Activated CD4-positive, alpha-beta T cell treated with anti-CD3 and anti-CD28 coated beads, Interleukin-2, amount 50 U/mL, for 16 hours (primary cell): ENCODE data around the gene FAM234B.
A peak's percentile ranks its signal among the peaks of the same experiment; 100 is the strongest.

ENCODE experiments used
- DNase-seq: peaks from one replicate; pipeline ENCODE4 v3.0.0-alpha.2; 2020

Gene FAM234B, protein sequence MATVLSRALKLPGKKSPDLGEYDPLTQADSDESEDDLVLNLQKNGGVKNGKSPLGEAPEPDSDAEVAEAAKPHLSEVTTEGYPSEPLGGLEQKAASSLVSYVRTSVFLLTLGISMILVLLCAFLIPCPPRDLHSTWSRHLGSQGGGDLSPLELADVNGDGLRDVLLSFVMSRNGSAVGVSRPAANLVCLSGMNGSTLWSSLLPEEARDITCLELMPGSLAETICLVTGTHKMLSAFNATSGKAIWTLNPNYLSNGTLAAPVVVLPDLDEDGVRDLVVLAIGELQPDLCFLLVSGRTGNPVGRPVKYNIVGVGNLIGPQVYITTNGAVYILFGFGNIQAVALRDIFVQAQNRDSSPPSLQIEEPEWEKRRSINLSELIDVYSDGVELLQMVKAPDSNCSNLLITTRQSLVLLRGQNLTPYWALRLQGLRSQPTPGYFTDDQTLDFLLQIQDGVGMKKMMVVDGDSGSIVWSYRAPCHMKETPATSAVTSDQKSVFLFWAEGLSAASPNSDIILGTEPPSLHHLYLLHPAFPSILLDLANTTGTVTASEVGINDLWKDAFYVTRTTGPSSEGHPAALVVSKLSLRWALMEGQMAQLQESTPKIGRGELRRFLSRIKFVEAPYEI

DNA sequence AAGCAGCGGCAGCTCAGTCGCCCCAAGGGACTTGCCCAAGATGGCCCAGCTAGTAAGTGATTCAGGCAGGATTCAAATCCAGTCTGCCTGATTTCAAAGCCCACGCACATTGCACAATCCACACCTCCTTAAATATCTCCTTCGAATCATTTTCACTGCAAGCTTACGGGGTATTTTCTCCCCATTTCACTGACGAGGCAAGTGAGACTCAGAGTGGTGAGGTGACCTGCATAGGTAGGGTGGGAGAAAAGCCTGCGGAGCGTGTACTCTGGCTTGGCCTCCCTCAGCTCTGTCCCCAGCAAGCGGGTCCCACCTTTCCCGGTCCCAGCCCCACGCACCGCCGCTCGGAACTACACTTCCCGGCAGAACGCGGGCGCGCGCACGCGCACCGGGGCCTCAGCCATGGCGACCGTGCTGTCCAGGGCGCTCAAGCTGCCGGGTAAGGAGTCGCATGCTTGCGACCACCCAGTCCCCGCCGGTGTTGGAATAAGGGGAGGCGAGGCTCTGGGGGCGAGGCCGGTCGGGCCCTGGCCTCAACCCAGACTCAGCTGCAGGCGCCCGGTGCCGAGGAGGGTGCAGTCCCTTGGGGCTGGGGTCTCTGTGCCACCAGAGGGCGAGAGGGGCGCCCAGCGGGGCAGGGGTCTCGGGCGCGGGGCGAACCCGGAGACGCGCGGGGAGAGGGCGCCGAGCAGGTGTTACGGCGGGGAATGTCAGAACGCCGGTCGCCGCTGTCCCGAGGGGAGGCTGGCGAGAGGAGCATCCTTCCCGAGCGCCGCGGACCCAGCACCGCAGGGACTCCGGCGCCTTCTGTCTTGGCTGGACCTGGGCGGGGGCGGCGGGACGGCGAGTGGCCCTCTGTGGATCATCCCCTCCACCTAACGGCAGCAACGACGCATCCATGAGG is at the start of gene FAM234B:
TSS of gene FAM234B (plus strand) at position 380 of the 904 bp plus-strand sequence. CDS start at position 403, 23 bp downstream.
- DNase-seq = peak; percentile 81

GRCh38 chr12:12995088-12995487 is 49.1 kb upstream of the FAM234B start:
- DNase-seq = no peak

DNA sequence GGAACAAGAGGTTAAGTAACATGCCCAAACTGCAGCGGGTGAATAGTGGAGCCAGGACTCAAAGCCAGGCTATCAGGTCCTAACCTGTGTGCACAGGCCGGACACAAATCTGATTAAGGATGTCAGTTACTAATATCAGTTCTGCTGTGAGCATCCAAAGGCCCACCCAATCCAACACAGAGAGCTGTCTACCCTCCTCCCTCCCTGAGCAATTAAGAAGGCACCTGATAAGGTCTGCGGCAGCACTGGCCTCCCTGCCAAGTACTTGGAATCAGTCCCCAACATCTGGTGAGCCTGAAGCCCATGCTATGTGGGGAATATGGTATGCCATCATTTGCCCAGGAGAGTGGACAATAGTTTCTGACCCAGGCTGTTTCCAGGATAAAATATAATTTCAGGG is 48.0 kb upstream of the FAM234B start:
- no peak for DNase-seq

GRCh38 chr12:12997156-12997555 is 47.0 kb upstream of the FAM234B start:
- DNase-seq = no peak

GRCh38 chr12:12997734-12998133 is 46.4 kb upstream of the FAM234B start:
- DNase-seq = no peak

DNA sequence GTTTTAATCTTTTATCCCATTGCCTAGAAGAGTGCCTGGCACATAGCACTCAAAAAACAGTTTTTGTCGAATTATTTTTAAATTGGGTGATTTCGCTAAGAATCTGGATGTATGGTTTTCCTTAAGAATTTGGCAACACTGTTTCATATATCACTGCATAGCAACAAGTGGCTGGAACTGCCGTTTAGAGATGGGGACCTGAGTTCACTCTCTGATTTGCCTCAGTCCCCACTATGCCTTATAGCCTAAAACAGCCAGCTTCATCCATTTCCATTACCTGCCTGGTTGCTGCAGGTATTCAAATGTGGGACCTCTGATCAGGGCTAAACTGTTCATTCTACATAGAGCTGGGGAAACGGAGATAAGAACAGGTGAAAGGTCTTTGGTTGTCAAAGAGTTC is 45.9 kb upstream of the FAM234B start:
- DNase-seq = no peak

- DNase-seq = no peak
These were observed 44.8 kb upstream of the FAM234B start for GRCh38 chr12:12999271-12999958.

- DNase-seq = peak; percentile 96
These were observed 44.1 kb upstream of the FAM234B start, which contains the start of gene HEBP1 for GRCh38 chr12:12999959-13000615. TSS of gene HEBP1 (minus strand) at chr12:13000265. CDS start at chr12:13000114, 151 bp downstream.

GRCh38 chr12:13000616-13000924 is 43.6 kb upstream of the FAM234B start:
- DNase-seq = no peak

DNA sequence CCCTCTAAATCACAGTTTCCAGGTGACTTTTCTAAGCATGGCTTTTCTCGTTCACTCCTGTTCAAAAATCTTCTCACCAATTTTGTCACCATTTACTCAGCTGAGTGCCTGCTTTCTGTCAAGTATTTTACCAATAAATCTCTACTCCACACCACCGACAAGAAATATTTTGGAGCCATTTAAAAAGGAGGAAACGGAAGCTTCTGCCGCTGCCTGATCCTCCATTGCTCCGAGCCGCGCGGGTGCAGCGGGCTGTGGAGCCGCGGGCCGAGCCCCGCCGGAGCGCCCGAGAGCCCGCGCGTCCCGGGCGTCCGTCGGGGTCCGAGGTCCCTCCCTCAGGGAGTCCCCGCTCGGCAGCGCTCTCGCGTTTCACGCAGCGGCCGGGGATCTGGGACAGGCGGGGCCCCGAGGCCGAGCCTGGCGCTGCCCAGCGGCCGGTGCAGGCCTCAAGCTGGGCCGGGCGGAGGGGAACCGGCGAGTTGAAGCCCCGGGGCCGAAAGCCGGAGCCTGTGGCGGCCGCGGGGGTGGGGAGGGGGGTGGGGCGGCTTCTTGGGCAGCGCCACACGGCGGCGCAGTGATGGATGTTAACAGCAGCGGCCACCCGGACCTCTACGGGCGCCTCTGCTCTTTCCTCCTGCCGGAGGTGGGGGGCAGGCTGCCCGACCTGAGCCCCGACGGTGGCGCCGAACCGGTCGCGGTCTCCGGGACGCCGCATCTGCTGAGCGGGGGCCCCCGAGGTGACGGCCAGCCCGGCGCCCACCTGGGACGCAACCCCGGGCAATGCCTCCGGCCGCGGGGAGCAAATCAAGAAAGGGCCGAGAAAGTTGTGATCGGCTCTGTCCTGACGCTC is 43.0 kb upstream of the FAM234B start:
- peak; percentile 31 for DNase-seq

- no peak for DNase-seq
These were observed 42.5 kb upstream of the FAM234B start for GRCh38 chr12:13001775-13002040.

DNA sequence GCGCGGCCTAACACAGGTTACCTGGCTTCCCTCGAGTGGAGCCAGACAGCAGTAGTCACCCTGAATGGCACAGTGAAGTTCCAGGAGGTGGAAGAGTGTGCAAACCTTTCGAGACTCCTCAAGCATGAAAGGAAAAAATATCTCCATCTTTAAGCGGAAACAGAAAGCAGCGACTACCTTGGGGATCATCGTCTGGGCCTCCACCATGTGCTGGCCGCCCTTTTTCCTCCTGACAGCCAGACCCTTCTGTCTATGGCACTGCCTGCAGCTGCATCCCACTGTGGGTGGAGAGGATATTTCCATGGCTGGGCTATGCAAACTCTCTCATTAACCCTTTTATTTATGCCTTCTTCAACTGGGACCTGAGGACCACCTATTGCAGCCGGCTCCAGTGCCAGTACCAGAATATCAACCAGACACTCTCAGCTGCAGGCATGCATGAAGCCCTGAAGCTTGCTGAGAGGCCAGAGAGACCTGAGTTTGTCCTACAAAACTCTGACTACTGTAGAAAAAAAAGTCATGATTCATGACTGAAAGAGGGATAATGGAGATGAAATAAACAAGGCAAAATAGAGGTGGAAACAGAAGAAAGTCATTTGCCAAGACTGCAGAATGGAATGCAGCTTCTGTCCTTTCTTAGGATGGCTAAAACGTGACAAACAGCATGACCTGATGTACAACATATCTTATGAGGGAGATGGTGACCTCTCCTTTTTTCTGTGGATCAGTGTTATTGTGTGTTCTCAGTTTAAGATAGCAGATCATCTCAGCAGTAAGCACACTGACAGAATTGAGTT is 41.7 kb upstream of the FAM234B start:
- DNase-seq = no peak

GRCh38 chr12:13004361-13004760 is 39.8 kb upstream of the FAM234B start:
- no peak for DNase-seq

GRCh38 chr12:13004986-13005385 is 39.2 kb upstream of the FAM234B start:
- DNase-seq = no peak

- DNase-seq = no peak
These were observed 38.5 kb upstream of the FAM234B start for GRCh38 chr12:13005649-13006048.

DNA sequence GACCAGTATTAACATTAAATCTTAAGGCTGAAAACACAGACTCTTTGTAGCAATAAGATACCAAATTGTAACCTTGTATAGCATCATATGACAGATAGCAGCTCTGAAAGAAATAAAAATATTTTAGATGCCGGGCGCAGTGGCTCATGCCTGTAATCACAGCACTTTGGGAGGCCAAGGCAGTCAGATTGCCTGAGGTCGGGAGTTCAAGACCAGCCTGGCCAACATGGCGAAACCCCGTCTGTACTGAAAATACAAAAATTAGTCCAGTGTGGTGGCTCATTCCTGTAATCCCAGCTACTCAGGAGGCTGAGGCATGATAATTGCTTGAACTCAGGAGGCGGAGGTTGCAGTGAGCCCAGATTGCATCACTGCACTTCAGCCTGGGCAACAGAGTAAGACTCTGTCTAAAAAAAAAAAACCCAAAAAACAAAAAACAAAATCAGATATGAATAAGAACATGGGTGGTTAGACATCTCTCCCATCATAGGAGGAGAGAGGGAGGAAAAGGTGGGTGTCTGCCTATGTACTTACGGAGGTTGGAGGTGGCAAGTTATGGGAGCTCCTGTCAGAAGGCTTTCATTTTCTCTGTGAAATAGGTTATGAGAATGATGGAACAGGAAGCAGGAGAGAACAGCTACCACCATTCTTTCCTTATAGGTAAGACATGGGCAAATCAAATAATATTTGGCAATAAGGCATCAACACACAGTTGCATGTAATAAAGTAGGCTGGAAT is 36.5 kb upstream of the FAM234B start:
- DNase-seq = no peak

GRCh38 chr12:13008741-13009380 is 35.3 kb upstream of the FAM234B start:
- DNase-seq = no peak

GRCh38 chr12:13011098-13011497 is 33.1 kb upstream of the FAM234B start:
- DNase-seq = no peak

GRCh38 chr12:13022851-13023271 is 21.3 kb upstream of the FAM234B start:
- no peak for DNase-seq
